ENCODE measurements around the gene ANGEL2. TPM values are rescaled to one million over a fixed set of nuclear protein-coding genes. Genes with fewer than 3 reads are reported as not detected.

ANGEL2 gene
- total RNA-seq, 1 donor from 2014 or later, result 15.6 TPM

DNA sequence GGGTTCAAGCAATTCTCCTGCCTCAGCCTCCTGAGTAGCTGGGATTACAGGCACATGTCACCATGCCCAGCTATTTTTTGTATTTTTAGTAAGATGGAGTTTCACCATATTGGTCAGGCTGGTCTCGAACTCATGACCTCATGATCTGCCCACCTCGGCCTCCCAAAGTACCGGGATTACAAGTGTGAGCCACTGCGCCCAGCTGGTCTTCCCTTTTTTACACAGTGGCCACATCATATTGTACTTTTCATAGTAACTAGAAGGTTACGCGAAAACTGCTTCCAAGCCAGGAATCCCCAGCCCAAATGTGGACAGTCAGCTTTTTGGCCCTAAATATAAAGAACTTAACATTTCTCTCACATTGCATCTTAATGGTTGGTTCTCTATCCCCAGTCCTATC, 61.2 kb downstream of the ANGEL2 start:
- DNase-seq (ENCODE audit: low spot score) (no peak), ATAC-seq (no peak)

DNA sequence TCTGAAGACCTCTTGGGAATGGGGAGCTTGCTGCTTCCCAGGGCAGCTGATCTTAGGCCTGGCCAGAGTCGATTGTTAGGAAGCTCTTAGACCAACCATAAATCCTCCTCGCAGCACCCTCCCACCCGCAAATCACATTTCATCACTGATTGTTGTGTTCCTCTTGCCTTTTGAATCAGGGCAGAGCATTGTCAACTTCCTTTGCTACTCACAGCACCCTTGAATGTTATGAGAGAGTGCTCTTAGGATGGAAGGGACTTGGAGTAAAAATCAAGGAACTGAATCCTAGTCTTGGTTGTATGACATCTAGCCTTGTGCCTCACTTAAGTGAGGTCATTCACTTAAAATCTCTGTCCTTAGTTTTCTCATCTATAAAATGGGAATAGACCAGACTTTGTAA, 62.3 kb downstream of the ANGEL2 start:
- ATAC-seq, result no peak
- no peak for DNase-seq (ENCODE audit: low spot score)

- ATAC-seq, result no peak
- DNase-seq (ENCODE audit: low spot score), result no peak
Measured at GRCh38 chr1:212952641-212952976, 63.1 kb downstream of the ANGEL2 start.

GRCh38 chr1:212951947-212952640, 63.6 kb downstream of the ANGEL2 start:
- ATAC-seq (no peak), DNase-seq (ENCODE audit: low spot score) (no peak)

DNA sequence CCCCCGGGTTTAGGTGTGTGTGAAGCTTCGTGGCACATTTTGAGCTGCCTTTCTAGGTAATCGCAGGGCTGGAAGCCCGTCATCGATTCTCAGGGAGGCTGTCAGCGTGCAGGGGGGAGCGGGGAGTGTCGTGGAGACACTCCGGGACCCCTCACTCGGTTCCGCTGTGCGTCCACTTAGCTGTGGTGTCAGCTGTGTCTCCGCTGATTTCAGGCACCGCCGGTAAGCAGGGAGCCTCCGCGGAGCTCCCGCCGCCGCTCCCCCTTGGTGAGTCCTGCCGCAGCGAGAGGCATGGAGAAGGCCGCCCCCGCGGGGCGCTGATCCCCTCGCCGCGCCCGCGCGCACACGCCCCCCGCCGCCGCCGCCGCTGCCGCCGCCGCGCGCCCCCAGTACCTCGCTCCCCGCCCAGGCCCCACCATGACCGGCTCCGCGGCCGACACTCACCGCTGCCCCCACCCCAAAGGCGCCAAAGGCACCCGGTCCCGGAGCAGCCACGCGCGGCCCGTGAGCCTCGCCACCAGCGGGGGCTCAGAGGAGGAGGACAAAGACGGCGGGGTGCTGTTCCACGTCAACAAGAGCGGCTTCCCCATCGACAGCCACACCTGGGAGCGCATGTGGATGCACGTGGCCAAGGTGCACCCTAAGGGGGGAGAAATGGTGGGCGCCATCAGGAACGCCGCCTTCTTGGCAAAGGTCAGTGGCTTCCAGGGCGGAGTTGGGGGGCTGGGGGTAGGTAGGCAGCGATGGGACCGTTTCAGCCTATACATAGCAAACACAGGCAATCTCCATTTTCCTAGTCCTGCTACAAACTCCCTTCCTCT, 64.3 kb downstream of the ANGEL2 start:
- DNase-seq (ENCODE audit: low spot score) (no peak), ATAC-seq (peak; percentile 9)

DNA sequence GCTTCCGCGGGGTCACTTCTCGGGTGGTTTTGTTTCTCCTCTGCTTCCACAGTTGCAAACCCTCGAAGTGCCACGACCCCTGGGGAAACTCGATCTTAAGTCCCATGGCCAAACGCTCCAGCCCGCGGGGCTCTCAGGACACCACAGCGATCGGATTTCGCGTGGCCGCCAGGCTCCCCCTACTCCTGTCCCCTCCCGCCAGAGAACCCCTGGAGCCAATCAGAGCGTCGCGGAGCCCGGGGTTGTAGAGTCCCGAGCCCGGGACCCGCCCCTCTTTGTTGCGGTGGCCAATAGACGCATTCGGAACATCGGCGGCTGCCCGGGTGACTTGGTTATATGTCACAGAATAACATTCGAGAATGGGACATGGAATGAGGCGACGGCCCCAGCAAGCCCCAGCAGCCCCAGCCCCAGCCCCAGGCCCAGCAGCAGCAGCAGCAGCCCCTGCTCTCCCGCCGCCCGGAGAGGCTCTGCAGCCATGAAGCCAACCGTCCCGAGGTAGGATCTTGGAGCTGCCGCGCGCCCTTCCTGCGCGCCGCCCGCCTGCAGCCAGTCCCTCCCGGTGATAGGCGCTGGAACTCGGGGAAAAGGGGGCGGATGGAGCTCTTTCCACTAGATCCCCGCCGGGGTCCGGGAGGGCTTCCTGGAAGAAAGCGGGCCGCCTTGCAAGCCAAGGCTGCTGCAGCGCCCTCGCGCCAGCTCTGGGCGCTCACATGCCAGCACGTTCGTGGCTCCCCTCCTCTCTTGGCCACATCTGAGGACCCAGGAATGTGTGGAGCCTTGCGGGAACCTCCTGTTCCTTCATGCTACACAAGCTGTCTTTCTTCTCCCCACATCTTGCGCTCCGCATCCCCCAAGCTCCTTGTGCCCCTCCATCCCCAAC, 65.2 kb downstream of the ANGEL2 start, which contains the start of gene VASH2:
Gene VASH2 (plus strand): TSS at position 299 of the 883 bp plus-strand sequence. CDS start 1,002 bp downstream, outside the sequence.
- DNase-seq (ENCODE audit: low spot score) (peak; percentile 54), ATAC-seq (peak; percentile 86)

DNA sequence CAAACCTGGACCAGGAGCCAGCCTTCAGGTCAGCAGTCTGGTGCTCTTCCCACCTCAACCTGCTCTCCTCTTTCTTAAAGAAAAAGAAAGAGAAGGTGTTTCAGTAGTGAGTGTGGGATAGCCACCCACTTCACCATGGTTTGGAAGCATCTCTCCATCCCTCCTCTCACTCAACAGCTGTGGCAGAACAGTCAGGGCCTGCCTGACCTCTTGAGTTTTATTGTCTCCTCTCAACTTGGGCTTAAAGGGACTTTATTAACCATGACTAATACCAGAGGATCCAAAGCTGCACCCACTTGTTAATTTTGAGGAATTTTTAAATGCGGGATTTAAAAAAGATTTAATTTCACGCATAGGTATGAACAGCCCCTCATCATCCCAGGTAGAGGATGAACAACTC, 65.9 kb downstream of the ANGEL2 start:
- ATAC-seq (no peak), DNase-seq (ENCODE audit: low spot score) (no peak)

DNA sequence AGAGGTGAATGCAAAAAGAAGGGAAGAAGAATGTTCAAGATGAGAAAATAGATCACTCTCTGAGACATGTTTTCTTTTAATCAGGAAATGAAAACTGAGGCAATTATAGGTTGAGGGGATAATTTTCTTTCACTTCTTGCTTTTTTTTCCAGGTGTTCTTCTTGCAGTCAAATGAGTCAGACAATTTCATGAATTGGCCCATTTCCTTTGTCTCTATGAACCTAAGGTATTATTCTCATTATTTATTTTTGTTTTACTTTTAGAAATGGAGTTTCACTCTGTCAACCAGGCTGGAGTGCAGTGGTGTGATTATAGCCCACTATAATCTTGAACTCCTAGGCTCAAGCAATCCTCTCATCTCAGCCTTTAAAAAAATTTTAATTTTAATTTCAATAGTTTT, 68.8 kb downstream of the ANGEL2 start:
- DNase-seq (ENCODE audit: low spot score), result no peak
- ATAC-seq, result no peak

- ATAC-seq (no peak), DNase-seq (ENCODE audit: low spot score) (no peak)
Measured at GRCh38 chr1:212945463-212946160, 70.1 kb downstream of the ANGEL2 start.

DNA sequence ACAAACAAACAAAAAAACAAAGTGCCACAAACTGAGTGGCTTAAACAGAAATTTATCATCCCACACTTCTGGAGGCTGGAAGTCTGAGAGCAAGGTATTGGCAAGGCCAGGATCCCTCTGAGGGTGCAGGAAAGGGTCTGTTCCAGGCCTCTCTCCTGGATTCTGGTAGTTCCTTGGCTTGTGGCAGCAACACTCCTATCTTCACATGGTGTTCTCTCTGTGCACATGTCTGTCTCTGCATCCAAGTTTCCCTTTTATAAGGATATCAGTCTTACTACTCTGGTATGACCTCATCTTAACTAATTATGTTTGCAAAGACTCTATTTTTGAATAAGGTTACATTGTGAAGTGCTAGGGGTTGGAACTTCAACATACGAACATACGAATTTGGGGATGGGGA, 70.6 kb downstream of the ANGEL2 start:
- ATAC-seq, result no peak

DNA sequence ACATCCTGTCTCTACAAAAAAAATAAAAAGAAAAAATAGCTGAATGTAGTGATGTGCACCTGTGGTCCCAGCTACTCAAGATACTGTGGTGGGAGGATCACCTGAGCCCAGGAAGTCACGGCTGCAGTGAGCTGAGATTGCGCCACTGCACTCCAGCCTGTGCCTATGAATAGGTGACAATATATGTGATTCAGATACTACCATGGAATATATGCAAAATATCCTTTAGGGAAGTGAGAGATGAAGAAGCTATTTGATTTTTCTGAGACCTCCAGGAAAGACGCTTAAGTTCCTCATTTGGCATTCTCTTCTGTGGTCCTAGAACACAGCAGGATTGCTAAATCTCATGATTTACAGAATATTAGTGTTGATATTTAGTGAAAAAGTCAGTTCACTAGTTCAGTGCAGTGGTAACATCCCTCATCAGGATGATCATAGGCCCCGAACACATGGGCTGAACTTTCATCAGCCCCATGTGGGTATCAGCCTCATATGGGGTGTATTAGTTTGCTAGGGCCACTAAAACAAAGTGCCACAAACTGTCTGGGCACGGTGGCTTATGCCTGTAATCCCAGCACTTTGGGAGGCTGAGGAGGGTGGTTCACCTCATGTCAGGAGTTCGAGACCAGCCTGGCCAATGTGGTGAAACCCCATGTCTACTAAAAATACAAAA, 71.3 kb downstream of the ANGEL2 start:
- no peak for DNase-seq (ENCODE audit: low spot score)
- no peak for ATAC-seq

More for the DNA sequence above, 70.6 kb downstream of the ANGEL2 start:
- DNase-seq (ENCODE audit: low spot score), result no peak

- ATAC-seq (no peak), DNase-seq (ENCODE audit: low spot score) (no peak)
Measured at GRCh38 chr1:212943393-212943710, 72.3 kb downstream of the ANGEL2 start.

GRCh38 chr1:212942679-212943392, 72.8 kb downstream of the ANGEL2 start:
- DNase-seq (ENCODE audit: low spot score) (no peak), ATAC-seq (no peak)

Other genes with a start within 250 kb of the ANGEL2 start
- 17.8 TPM for gene NSL1, start 224.1 kb downstream of the ANGEL2 start, total RNA-seq
- 7.7 TPM for gene TATDN3, start 224.0 kb downstream of the ANGEL2 start, total RNA-seq
- gene SPATA45, start 168.2 kb downstream of the ANGEL2 start, total RNA-seq, result not detected
- gene FLVCR1, start 157.6 kb downstream of the ANGEL2 start, total RNA-seq, result 0.93 TPM
- gene VASH2, start 65.3 kb downstream of the ANGEL2 start, total RNA-seq, result 0.10 TPM
- gene RPS6KC1, start 35.4 kb upstream of the ANGEL2 start, total RNA-seq, result 5.6 TPM

Measured in left lobe of liver (tissue), 2 donors.